Tibial nerve (tissue), 4 donors: ENCODE data around the gene AKAP7. TPM values are rescaled to one million over a fixed set of nuclear protein-coding genes. Genes with fewer than 3 reads are reported as not detected.

Experiments
- DNase-seq, 2 donors: peaks; one replicate each; pipeline ENCODE4 v3.0.0-alpha.2; 2019; ENCODE audit warnings: low spot score in 2 of 2
- H3K27ac ChIP-seq, 4 donors: fragments of 200-600 bp; sonication (generic) in 3 of 4; one replicate each; pipeline ENCODE4 v1.5.1; 2017 to 2019; ENCODE audit warnings: mild to moderate bottlenecking in 1 of 4
- H3K27me3 ChIP-seq, 2 donors: fragments of 200-600 bp; sonication (generic) in 1 of 2; one replicate each; pipeline versions ENCODE4 v1.5.1 to v1.6.0; 2017 to 2019
- H3K36me3 ChIP-seq, 3 donors: fragments of 200-600 bp; sonication (generic); one replicate each; pipeline ENCODE4 v1.5.1; 2018 to 2019
- H3K4me1 ChIP-seq, 4 donors: fragments of 200-600 bp; sonication (generic) in 3 of 4; one replicate each; pipeline ENCODE4 v1.5.1; 2017 to 2019
- H3K4me3 ChIP-seq, 4 donors: fragments of 200-600 bp; sonication (generic) in 3 of 4; one replicate each; pipeline ENCODE4 v1.5.1; 2017 to 2019; ENCODE audit warnings: mild to moderate bottlenecking in 1 of 4, moderate library complexity in 1 of 4
- H3K9me3 ChIP-seq, 4 donors: fragments of 200-600 bp; sonication (generic) in 3 of 4; one replicate each; pipeline ENCODE4 v1.5.1; 2017 to 2019
- EP300 ChIP-seq, 2 donors: sonication (generic); formaldehyde crosslinking; IDR thresholded peaks; one replicate each; pipeline ENCODE4 v1.6.1; 2017; ENCODE audit warnings: antibody characterized with exemption in 2 of 2, mild to moderate bottlenecking in 1 of 2
- POLR2A ChIP-seq, 2 donors: fragments of 450-650 bp; IDR thresholded peaks; one replicate each; pipeline ENCODE4 v1.6.1; 2017; ENCODE audit warnings: antibody characterized with exemption in 2 of 2, mild to moderate bottlenecking in 2 of 2, moderate library complexity in 2 of 2
- WGBS, 2 donors: methylation state at CpG; one replicate each; pipeline ENCODE4 v1.1.5; 2018; 5-methylcytosine and 5-hydroxymethylcytosine counted together
- total RNA-seq, 4 donors: library from RNA; depleted of rRNA; stranded (reverse); fragments of >200 nt; gene quantifications; one replicate each; pipeline ENCODE4 v1.1.0, GENCODE V29; 2016
- TF ChIP-seq, protein P1 (sequence below), 5 experiments: fragments of 200-600 bp in 3 of 5; fragments of 450-650 bp in 2 of 5; sonication (generic) in 3 of 5; IDR thresholded peaks; one replicate each; pipeline ENCODE4 v1.5.1; 2016 to 2019; ENCODE audit warnings: antibody characterized with exemption in 5 of 5, mild to moderate bottlenecking in 3 of 5, moderate library complexity in 2 of 5

Gene AKAP7
- total RNA-seq, 4 donors from 2014 or later, result 5.1 to 39.1 (median 11.8) TPM

DNA sequence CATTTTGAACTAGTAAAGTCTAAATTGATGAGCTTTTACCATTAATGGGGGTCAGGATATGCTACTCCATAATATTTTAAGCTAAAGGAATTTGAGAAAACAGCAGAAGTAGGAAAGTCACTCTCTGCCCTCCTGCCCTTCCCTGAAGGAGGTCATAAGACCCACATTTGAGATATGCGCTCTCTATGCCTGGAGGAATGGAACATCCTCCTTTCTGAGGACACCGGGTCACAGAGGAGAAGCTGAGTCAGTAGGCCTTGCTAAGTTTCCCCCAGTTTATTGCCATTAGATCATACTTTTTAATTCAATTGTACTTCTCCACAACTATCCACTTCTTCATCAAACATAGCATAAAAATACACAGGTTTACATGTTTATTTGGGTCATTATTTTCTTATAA is 40.3 kb downstream of the AKAP7 start:
- WGBS, 2 donors, result 59 to 61% methylated on average over 2 of the region's 2 CpGs

DNA sequence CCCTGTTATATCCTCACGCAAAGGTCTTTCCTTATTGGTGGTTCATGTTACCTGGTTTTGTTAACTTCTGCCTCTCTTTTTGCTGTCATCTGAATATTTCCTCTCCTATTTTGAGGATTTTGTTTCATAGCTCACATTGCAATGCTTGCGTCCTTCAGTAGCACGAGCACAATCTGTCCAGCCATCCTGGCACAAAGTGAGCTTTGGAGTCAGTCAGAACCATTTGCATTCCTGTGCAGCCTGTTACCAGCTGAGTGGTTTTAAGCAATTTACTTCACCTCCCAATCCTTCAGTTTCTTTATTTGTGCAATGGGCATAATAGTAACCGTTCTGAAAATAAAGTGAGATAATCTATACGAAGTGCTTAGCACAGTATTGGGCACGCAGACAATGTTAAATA is 42.7 kb downstream of the AKAP7 start:
- WGBS, 2 donors, result 92 to 96% methylated on average over 6 of the region's 6 CpGs
- Histone ChIP-seq H3K36me3 (peaks cover 0 to 36% (median 0%) of the 10 kb centered on the region in 3 donors), H3K4me1 (peaks cover 0 to 17% (median under 1%) of the 10 kb centered on the region in 4 donors), H3K4me3 (no peak overlapping the region), H3K27ac (no peak overlapping the region), H3K9me3 (no peaks in the 10 kb centered on the region), H3K27me3 (no peaks in the 10 kb centered on the region)
- DNase-seq, result no peak
- TF ChIP-seq, protein P1, sequence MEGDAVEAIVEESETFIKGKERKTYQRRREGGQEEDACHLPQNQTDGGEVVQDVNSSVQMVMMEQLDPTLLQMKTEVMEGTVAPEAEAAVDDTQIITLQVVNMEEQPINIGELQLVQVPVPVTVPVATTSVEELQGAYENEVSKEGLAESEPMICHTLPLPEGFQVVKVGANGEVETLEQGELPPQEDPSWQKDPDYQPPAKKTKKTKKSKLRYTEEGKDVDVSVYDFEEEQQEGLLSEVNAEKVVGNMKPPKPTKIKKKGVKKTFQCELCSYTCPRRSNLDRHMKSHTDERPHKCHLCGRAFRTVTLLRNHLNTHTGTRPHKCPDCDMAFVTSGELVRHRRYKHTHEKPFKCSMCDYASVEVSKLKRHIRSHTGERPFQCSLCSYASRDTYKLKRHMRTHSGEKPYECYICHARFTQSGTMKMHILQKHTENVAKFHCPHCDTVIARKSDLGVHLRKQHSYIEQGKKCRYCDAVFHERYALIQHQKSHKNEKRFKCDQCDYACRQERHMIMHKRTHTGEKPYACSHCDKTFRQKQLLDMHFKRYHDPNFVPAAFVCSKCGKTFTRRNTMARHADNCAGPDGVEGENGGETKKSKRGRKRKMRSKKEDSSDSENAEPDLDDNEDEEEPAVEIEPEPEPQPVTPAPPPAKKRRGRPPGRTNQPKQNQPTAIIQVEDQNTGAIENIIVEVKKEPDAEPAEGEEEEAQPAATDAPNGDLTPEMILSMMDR (IDR thresholded peaks at IDR 0.05), result no peak
- TF ChIP-seq EP300 (IDR thresholded peaks at IDR 0.05), result no peak
- TF ChIP-seq POLR2A (IDR thresholded peaks at IDR 0.05), result no peak

More for the DNA sequence above, 40.3 kb downstream of the AKAP7 start:
- Histone ChIP-seq H3K27me3 (no peaks in the 10 kb centered on the region), H3K27ac (no peak overlapping the region), H3K9me3 (no peaks in the 10 kb centered on the region), H3K36me3 (peaks cover 0 to 36% (median 0%) of the 10 kb centered on the region in 3 donors), H3K4me1 (peaks cover 0 to 26% (median 3%) of the 10 kb centered on the region in 4 donors), H3K4me3 (no peak overlapping the region)
- no peak for DNase-seq
- TF ChIP-seq, protein P1 (IDR thresholded peaks at IDR 0.05), result no peak
- TF ChIP-seq EP300 (IDR thresholded peaks at IDR 0.05) (no peak), POLR2A (IDR thresholded peaks at IDR 0.05) (no peak)

DNA sequence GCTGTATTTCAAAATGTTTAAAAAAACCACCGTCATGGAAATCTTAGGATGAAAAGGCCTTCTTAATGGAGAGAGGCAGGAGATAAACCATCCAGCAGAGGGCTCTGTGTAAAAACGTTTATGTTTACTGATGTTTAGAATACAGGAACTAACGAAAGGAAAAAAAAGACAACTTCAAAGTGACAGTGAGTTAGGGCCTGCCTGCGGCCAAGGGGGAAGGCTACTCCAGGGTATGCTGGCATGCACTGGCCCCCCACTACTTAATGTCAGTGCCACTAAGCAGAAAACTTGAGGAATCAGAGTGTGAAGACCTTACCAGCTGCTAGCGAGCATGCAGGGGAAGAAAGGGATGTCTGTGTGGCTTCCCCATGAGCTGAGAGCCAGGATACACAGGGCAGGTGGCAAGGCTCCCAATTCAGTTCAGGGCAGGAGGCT is 47.7 kb downstream of the AKAP7 start:
- H3K27ac ChIP-seq, result no peak overlapping the region
- no peaks in the 10 kb centered on the region for H3K27me3 ChIP-seq
- peak in 1 of 2 donors; percentile 26 for DNase-seq
- H3K4me1 ChIP-seq, result no peaks in the 10 kb centered on the region
- peak overlapping the region in 1 of 4 donors; percentile 13 for H3K4me3 ChIP-seq
- H3K9me3 ChIP-seq, result no peaks in the 10 kb centered on the region
- TF ChIP-seq EP300 (IDR thresholded peaks at IDR 0.05) (no peak), POLR2A (IDR thresholded peaks at IDR 0.05) (no peak)
- TF ChIP-seq, protein P1 (IDR thresholded peaks at IDR 0.05), result peak in 4 of 5 experiments; percentile 28 to 44 (median 34)
- peaks cover 0 to 51% (median 0%) of the 10 kb centered on the region in 3 donors for H3K36me3 ChIP-seq
- 19 to 28% methylated on average over 5 of the region's 5 CpGs for WGBS, 2 donors

DNA sequence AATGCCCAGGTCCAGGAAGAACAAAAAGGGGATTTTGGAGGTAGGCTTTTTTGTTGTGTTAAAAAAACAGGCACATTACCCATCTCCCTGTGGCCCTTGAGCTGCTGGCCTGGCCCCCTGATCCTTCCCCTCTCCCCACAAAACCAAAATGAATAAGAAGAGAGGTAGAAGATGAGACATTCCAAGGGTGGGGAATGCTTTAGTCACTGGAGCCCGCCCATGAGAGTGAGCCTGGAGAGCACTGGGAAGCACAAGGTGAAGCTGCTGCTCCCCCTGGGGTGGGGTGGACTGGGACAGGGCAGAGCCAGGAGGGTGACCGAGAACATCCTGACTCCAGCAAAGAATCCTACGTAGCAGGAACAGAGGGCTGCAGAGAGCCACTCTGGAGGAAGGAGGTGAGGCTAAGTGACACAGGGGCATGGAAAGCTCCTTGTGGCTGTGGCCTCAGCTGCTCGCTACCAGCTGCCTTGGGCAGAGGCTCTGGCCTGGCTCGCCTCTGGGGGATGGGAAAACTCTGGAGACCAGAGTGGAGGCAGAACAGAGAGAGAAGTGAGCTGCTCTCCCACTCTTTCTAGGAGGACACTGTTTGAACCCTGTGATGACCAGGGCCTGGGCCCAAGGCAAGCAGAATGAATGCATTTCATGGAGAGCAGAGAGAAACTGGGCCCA is 48.3 kb downstream of the AKAP7 start:
- Histone ChIP-seq H3K9me3 (no peaks in the 10 kb centered on the region), H3K27ac (no peak overlapping the region), H3K4me1 (no peaks in the 10 kb centered on the region), H3K27me3 (no peaks in the 10 kb centered on the region), H3K36me3 (peaks cover 0 to 46% (median 0%) of the 10 kb centered on the region in 3 donors), H3K4me3 (no peak overlapping the region)
- WGBS, 2 donors, result 93 to 96% methylated on average over 5 of the region's 5 CpGs
- no peak for DNase-seq
- TF ChIP-seq POLR2A (IDR thresholded peaks at IDR 0.05), result no peak
- TF ChIP-seq EP300 (IDR thresholded peaks at IDR 0.05), result no peak
- TF ChIP-seq, protein P1 (IDR thresholded peaks at IDR 0.05), result no peak

DNA sequence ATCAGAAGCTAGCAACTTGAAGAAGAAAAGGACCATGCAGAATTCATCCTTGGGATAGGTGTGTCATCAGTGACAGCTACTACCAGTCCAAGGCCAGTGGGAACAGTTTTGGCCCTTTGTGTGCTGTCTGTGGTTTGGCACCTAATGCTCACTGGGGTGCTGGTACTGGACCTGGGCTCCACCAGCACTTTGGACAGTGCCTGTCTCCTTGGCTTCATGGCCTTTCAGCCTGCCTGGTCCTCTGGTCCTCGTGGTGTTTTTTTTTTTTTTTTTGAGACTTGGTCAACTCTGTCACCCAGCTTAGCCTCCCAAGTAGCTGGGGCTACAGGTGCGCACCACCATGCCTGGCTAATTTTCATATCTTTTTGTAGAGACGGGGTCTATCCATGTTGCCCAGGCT is 56.3 kb downstream of the AKAP7 start:
- no peaks in the 10 kb centered on the region for H3K4me1 ChIP-seq

More for the DNA sequence above, 56.3 kb downstream of the AKAP7 start:
- TF ChIP-seq, protein P1 (IDR thresholded peaks at IDR 0.05), result no peak
- no peak for TF ChIP-seq EP300 (IDR thresholded peaks at IDR 0.05)
- H3K36me3 ChIP-seq, result peaks cover 0 to 41% (median 0%) of the 10 kb centered on the region in 3 donors
- no peak overlapping the region for H3K27ac ChIP-seq
- WGBS, 2 donors, result 94 to 98% methylated on average over 3 of the region's 3 CpGs
- no peak overlapping the region for H3K4me3 ChIP-seq
- no peaks in the 10 kb centered on the region for H3K27me3 ChIP-seq
- H3K9me3 ChIP-seq, result peaks cover 0 to 23% (median 10%) of the 10 kb centered on the region in 4 donors
- no peak for DNase-seq
